WI38 (cell line): ENCODE results near the gene CHST13.

Experiments
- H3K4me3 ChIP-seq: 2 replicates; pipeline ENCODE4 v1.5.1; 2011; ENCODE audit warnings: low read depth, mild to moderate bottlenecking, control low read depth, low read length
- TF ChIP-seq, protein P1 (sequence below): IDR thresholded peaks from 2 replicates; pipeline ENCODE4 v1.5.1; 2012; ENCODE audit warnings: low read depth, mild to moderate bottlenecking, control low read depth, low read length

CHST13 gene

DNA sequence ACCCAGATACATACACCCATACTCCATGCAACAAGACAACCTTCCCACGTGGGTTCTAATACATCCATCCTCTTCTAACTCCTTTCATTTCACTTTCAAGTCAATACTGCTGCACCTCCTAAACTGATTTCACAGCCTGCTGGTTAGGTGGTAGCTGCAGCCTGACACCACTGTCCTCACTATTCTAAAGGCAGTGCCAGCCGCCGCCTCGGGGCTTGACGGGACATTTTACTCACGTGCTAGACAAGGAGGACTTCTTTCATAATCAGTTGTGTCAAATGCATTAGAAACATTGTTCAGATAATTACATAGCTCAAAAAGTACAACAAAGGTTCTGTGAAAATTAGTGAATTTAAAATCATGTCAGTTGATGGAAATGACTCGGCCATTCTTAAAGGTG is 12.7 kb upstream of the CHST13 start:
- TF ChIP-seq, protein P1, sequence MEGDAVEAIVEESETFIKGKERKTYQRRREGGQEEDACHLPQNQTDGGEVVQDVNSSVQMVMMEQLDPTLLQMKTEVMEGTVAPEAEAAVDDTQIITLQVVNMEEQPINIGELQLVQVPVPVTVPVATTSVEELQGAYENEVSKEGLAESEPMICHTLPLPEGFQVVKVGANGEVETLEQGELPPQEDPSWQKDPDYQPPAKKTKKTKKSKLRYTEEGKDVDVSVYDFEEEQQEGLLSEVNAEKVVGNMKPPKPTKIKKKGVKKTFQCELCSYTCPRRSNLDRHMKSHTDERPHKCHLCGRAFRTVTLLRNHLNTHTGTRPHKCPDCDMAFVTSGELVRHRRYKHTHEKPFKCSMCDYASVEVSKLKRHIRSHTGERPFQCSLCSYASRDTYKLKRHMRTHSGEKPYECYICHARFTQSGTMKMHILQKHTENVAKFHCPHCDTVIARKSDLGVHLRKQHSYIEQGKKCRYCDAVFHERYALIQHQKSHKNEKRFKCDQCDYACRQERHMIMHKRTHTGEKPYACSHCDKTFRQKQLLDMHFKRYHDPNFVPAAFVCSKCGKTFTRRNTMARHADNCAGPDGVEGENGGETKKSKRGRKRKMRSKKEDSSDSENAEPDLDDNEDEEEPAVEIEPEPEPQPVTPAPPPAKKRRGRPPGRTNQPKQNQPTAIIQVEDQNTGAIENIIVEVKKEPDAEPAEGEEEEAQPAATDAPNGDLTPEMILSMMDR = no peak
- no peak overlapping the region for H3K4me3 ChIP-seq

DNA sequence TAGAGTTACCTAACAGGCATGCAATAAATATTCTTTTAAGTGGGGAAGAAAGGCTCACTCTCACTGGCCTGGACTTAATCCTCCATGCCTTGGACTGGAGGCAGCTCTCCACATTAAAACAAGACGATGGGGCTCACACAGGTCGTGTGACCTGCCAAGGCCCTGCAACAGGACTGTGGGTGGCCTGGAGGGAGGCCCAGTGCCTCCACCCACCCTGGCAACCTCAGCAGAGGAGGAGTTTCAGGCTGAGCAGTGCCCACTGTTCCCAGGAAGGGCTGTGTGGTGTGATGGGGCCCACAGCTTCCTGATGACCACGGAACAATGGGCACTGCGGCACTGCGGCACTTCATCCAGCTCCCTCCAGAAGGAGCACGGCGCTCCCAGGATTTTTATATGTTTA is 11.9 kb upstream of the CHST13 start:
- TF ChIP-seq, protein P1 = no peak
- H3K4me3 ChIP-seq = no peak overlapping the region

DNA sequence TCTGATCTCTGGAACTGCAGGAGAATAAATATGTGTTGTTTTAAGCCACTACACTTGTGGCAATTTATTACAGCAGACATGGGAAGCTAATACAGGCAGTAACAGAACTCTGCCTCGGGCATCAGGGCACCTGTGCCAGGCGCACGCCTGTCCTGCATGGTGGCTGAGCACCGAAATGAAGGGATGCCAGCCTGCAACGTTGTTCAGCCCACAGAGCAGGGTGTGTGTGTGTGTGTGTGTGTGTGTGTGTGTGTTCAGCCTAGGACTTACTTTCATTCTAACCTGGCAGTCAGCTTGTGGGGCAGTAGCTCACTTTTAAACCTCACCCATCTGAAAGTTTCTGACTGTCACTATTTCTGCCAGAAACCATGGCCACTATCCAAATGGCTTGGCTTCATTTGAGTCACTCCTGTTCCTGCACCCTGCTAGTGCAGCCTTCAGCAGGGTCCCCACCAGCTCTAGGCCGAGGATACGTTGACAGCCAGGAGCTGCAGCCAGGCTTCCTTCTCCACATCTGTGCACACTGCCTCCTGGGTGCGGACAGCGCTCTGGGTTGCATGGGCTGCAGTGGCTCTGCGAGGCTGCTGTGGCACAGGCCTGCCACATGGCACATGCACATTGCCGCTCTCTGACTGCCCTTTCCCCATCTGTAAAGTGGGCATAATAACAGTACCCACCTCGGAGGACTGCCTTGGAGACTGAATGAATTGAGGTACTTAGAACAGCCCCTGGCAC is 10.9 kb upstream of the CHST13 start:
- TF ChIP-seq, protein P1 = no peak
- no peak overlapping the region for H3K4me3 ChIP-seq

DNA sequence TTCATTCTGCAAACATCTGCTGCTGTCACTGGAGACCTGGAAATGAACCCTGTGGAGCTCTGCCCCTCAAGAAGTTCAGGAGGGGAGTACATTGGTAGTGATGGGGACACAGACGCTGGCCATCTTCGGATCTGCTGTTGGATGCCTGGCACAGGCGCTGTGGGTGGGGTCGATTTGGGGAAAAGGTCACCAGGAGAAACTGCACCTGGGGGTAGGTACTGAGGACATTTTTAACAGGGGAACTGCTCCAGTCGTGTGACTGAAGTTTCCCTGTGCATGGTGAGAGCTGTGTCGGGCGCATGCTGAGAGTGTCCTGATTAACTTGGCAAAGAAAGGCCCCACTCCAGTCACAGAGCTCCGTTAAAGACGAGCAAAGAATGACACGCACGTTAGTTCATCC is 9.8 kb upstream of the CHST13 start:
- TF ChIP-seq, protein P1 = no peak
- no peak overlapping the region for H3K4me3 ChIP-seq

DNA sequence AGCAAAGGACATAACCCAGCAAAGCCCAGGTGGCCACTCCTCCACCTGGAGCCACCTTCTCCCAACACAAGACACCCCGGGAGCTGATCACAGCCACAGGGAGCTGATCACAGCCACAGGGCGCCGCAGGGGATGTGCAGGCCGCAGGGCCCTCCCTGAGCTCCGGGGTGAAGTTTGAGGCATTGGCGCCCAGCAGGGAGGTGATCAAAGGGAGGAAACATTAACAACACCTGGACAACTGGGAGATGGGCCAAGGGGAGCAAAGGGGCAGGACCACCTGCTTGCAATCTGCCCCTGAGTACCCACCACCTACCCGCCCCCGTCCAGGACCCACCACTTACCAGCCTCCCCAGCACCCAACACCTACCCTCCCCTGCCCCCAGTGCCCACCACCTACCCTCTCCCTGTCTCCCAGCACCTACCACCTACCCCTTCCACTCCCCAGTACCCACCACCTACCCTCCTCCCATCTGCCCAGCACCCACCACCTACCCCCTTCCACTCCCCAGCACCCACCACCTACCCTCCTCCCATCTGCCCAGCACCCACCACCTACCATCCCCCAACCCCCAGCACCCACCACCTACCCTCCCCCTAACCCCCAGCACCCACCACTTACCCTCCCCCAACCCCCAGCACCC is 8.8 kb upstream of the CHST13 start:
- TF ChIP-seq, protein P1 = no peak
- no peak overlapping the region for H3K4me3 ChIP-seq

DNA sequence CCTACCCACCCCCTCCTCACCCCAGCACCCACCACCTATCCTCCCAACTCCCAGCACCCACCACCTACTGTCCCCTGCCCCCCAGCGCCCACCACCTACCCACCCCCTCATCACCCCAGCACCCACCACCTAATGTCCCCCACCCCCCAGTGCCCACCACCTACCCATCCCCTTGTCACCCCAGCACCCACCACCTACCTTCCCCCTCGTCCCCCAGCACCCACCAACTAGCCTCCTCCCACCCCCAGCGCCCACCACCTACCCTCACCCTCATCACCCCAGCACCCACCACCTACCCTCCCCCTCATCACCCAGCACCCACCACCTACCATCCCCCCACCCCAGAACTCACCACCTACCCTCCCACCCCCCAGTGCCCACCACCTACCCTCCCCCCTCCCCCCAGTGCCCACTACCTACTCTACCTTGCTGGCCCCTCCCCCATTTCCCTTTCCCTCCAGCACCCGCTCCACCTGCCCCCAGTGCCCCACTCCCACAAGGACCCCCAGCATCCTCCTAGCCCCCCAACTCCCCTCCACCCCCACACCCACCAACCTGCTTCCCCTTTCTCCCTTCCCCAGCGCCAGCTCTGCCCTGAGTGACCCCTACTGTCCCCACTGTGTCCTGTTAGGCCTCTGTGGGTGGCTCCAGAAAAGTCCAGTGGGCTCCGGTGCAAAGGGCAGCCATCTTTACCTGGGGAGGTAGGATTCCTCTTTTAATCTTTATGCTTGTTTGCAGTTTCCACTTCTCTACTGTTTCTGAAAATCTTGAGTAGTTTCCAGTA is 7.6 kb upstream of the CHST13 start:
- no peak overlapping the region for H3K4me3 ChIP-seq
- TF ChIP-seq, protein P1 = no peak

DNA sequence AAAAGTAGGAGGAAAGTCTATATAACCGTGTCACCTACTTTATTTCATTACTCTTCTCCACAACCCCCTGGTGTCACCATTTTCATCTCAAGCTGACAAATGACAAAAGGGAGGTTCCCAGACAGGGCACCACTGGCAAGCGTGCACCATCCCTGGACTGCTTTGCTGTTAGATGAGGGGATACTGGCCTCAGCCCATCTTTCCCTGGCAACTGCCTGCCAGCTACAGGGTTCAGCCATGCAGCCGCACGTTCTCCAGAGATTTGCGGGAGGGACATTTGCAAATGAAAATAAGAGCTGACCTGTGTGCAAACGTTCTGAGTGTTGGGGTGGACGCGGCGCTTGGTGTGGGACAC is 7.0 kb upstream of the CHST13 start:
- no peak overlapping the region for H3K4me3 ChIP-seq
- TF ChIP-seq, protein P1 = no peak
